H1 (cell line): Measurements from ENCODE around the gene YPEL2. TPM values are rescaled to one million over a fixed set of nuclear protein-coding genes. Genes with fewer than 3 reads are reported as not detected.

Experiments used
- CTCF ChIA-PET: fragments of 300-600 bp; sonication (Branson Sonifier 250); formaldehyde crosslinking; loops from one replicate; lab custom pipeline; 2021; ENCODE audit not compliant: partially characterized antibody; lab: Charles Lee
- POLR2A ChIA-PET: fragments of 300-600 bp; sonication (Branson Sonifier 250); formaldehyde crosslinking; loops from one replicate; lab custom pipeline; 2021; ENCODE audit warnings: inconsistent platforms; ENCODE audit not compliant: partially characterized antibody; lab: Charles Lee
- DNase-seq, 2 experiments: peaks; one replicate each; pipeline versions ENCODE4 v3.0.0 to v3.0.0-alpha.2; 2010 to 2022; ENCODE audit warnings: low spot score in 2 of 2, low read depth in 1 of 2, mixed read lengths in 1 of 2
- FAIRE-seq: peaks from 2 replicates; lab custom pipeline; 2011; peaks lifted over from hg19 to GRCh38; lab: Jason Lieb, UNC
- H2AFZ ChIP-seq: 2 replicates; pipeline ENCODE4 v1.8.1; 2012; ENCODE audit warnings: low read length, inconsistent platforms
- H2AK5ac ChIP-seq: 2 replicates; pipeline ENCODE4 v1.6.1; 2013; ENCODE audit warnings: low read depth, low read length
- H2BK120ac ChIP-seq: replicated peaks from 2 replicates; pipeline ENCODE3; 2013; ENCODE audit warnings: low read depth, low read length, inconsistent platforms
- H2BK12ac ChIP-seq: 2 replicates; pipeline ENCODE4 v1.6.1; 2013; ENCODE audit warnings: low read depth, low read length
- H2BK15ac ChIP-seq: 2 replicates; pipeline ENCODE4 v1.6.1; 2013; ENCODE audit warnings: low read length
- H2BK20ac ChIP-seq: 2 replicates; pipeline ENCODE4 v1.6.1; 2013; ENCODE audit warnings: low read length
- H2BK5ac ChIP-seq: 2 replicates; pipeline ENCODE4 v1.6.1; 2013; ENCODE audit warnings: low read depth, low read length
- H3K14ac ChIP-seq: 2 replicates; pipeline ENCODE4 v1.6.1; 2013; ENCODE audit warnings: inconsistent platforms; ENCODE audit not compliant: insufficient read length
- H3K18ac ChIP-seq: 2 replicates; pipeline ENCODE4 v1.6.1; 2013; ENCODE audit warnings: low read length; ENCODE audit errors: extremely low read depth
- H3K23ac ChIP-seq: 2 replicates; pipeline ENCODE4 v1.6.1; 2013; ENCODE audit warnings: inconsistent platforms; ENCODE audit not compliant: insufficient read length
- H3K23me2 ChIP-seq: 2 replicates; pipeline ENCODE4 v1.6.1; 2013; ENCODE audit warnings: low read depth, low read length
- H3K27ac ChIP-seq: 2 replicates; pipeline ENCODE4 v1.6.1; 2011; ENCODE audit warnings: low read depth, low read length, inconsistent platforms
- H3K27me3 ChIP-seq, 4 experiments: replicated peaks in 1 of 4; 1 replicate in 1 of 4; 2 replicates in 3 of 4; pipeline versions ENCODE4 v1.6.1 to v1.8.1; 2011 to 2013; ENCODE audit warnings: low read length in 3 of 4, mild to moderate bottlenecking in 3 of 4, inconsistent platforms in 2 of 4, mixed read lengths in 2 of 4, moderate library complexity in 1 of 4; ENCODE audit not compliant: control insufficient read depth in 3 of 4, insufficient read depth in 3 of 4; ENCODE audit errors: extremely low read depth in 1 of 4
- H3K36me3 ChIP-seq, 4 experiments: 2 replicates each; pipeline versions ENCODE4 v1.6.1 to v1.8.1; 2011 to 2013; ENCODE audit warnings: mild to moderate bottlenecking in 4 of 4, low read length in 3 of 4, moderate library complexity in 2 of 4, control low read depth in 1 of 4, inconsistent platforms in 1 of 4; ENCODE audit not compliant: insufficient read depth in 4 of 4, control insufficient read depth in 2 of 4
- H3K4ac ChIP-seq: replicated peaks from 2 replicates; pipeline ENCODE3; 2013; ENCODE audit warnings: low read length, low read depth, mixed read lengths, inconsistent platforms; ENCODE audit not compliant: insufficient read length
- H3K4me1 ChIP-seq, 4 experiments: replicated peaks in 1 of 4; 1 replicate in 1 of 4; 2 replicates in 3 of 4; pipeline versions ENCODE4 v1.6.1 to v1.8.1; 2011 to 2013; ENCODE audit warnings: low read length in 3 of 4, inconsistent platforms in 2 of 4, mixed read lengths in 1 of 4; ENCODE audit not compliant: insufficient read depth in 4 of 4, control insufficient read depth in 3 of 4
- H3K4me2 ChIP-seq, 2 experiments: 2 replicates each; pipeline versions ENCODE4 v1.6.1 to v1.8.1; 2011 to 2013; ENCODE audit warnings: low read depth in 2 of 2, low read length in 2 of 2, control low read depth in 1 of 2, inconsistent platforms in 1 of 2, mild to moderate bottlenecking in 1 of 2; ENCODE audit not compliant: insufficient read depth in 1 of 2
- H3K4me3 ChIP-seq, 4 experiments: fragments of 200-600, 300-600 bp in 1 of 4; sonication (generic), shearing (Covaris generic), sonication (Bioruptor Twin) in 1 of 4; 2 replicates each; pipeline versions ENCODE4 v1.5.1 to v1.8.1; 2011 to 2016; ENCODE audit warnings: low read length in 4 of 4, low read depth in 3 of 4, control low read depth in 2 of 4, inconsistent platforms in 2 of 4, mild to moderate bottlenecking in 2 of 4, mixed read lengths in 1 of 4, moderate library complexity in 1 of 4; ENCODE audit not compliant: insufficient read depth in 2 of 4; ENCODE audit errors: extremely low read depth in 1 of 4
- H3K56ac ChIP-seq: replicated peaks from 2 replicates; pipeline ENCODE3; 2013; ENCODE audit warnings: low read depth, mild to moderate bottlenecking, mixed read lengths, low read length, inconsistent platforms; ENCODE audit not compliant: insufficient read length
- H3K79me1 ChIP-seq: 2 replicates; pipeline ENCODE4 v1.6.1; 2013; ENCODE audit warnings: low read depth, low read length, control low read depth
- H3K79me2 ChIP-seq, 2 experiments: 2 replicates each; pipeline versions ENCODE4 v1.6.1 to v1.8.1; 2012 to 2013; ENCODE audit warnings: low read length in 2 of 2, mild to moderate bottlenecking in 2 of 2, inconsistent platforms in 1 of 2; ENCODE audit not compliant: insufficient read depth in 2 of 2, control insufficient read depth in 1 of 2
- H3K9ac ChIP-seq, 4 experiments: replicated peaks in 1 of 4; 1 replicate in 1 of 4; 2 replicates in 3 of 4; pipeline versions ENCODE4 v1.6.1 to v1.8.1; 2011 to 2013; ENCODE audit warnings: low read depth in 3 of 4, low read length in 3 of 4, control low read depth in 2 of 4, mild to moderate bottlenecking in 2 of 4, moderate library complexity in 2 of 4, inconsistent platforms in 1 of 4; ENCODE audit errors: extremely low read depth in 1 of 4
- H3K9me3 ChIP-seq, 2 experiments: 2 replicates each; pipeline versions ENCODE4 v1.6.1 to v1.8.1; 2012 to 2013; ENCODE audit warnings: mild to moderate bottlenecking in 2 of 2, moderate library complexity in 2 of 2, control low read depth in 1 of 2, inconsistent platforms in 1 of 2, low read depth in 1 of 2, low read length in 1 of 2, mixed read lengths in 1 of 2; ENCODE audit not compliant: insufficient read depth in 2 of 2
- H4K20me1 ChIP-seq, 2 experiments: replicated peaks in 1 of 2; 2 replicates each; pipeline versions ENCODE3 to v1.8.1; 2011 to 2013; ENCODE audit warnings: inconsistent platforms in 2 of 2, low read length in 2 of 2, mild to moderate bottlenecking in 1 of 2; ENCODE audit not compliant: insufficient read depth in 2 of 2, control insufficient read depth in 1 of 2
- H4K5ac ChIP-seq: 2 replicates; pipeline ENCODE4 v1.6.1; 2013; ENCODE audit warnings: low read length, low read depth, mixed read lengths, inconsistent platforms; ENCODE audit not compliant: insufficient read length
- H4K8ac ChIP-seq: 2 replicates; pipeline ENCODE4 v1.8.0; 2013; ENCODE audit warnings: mild to moderate bottlenecking, moderate library complexity, low read length, inconsistent platforms; ENCODE audit not compliant: insufficient read depth; ENCODE audit errors: extremely low read depth
- H4K91ac ChIP-seq: replicated peaks from 2 replicates; pipeline ENCODE3; 2013; ENCODE audit warnings: low read length, mixed read lengths, inconsistent platforms; ENCODE audit not compliant: insufficient read length
- CHD1 ChIP-seq: IDR thresholded peaks from 2 replicates; pipeline ENCODE4 v1.6.1; 2012; ENCODE audit warnings: low read depth, low read length, improper control_type of control experiment
- CREB1 ChIP-seq: IDR thresholded peaks from 2 replicates; pipeline ENCODE4 v1.6.1; 2012; ENCODE audit warnings: inconsistent platforms
- KDM4A ChIP-seq: IDR thresholded peaks from one replicate; pipeline ENCODE4 v1.7.1; 2012; ENCODE audit warnings: low read depth, mild to moderate bottlenecking, moderate library complexity, low read length, inconsistent platforms; ENCODE audit not compliant: severe bottlenecking
- RNF2 ChIP-seq: fragments of 200-900, 300-1000 bp; sonication (generic); IDR thresholded peaks from 2 replicates; pipeline ENCODE4 v1.7.1; 2016; ENCODE audit warnings: borderline replicate concordance, low read depth, mild to moderate bottlenecking, antibody characterized with exemption, low read length; ENCODE audit not compliant: poor library complexity, severe bottlenecking; ENCODE audit errors: missing control alignments
- SRF ChIP-seq: IDR thresholded peaks from 2 replicates; pipeline ENCODE4 v1.6.1; 2011; ENCODE audit warnings: mild to moderate bottlenecking, low read depth, low read length, moderate library complexity
- TAF1 ChIP-seq: IDR thresholded peaks from 2 replicates; pipeline ENCODE4 v1.6.1; 2011; ENCODE audit warnings: mild to moderate bottlenecking, low read depth, low read length
- YY1 ChIP-seq: IDR thresholded peaks from 2 replicates; pipeline ENCODE4 v1.6.1; 2011; ENCODE audit warnings: low read depth, mild to moderate bottlenecking, low read length
- WGBS, 2 experiments: shearing (Covaris generic) in 1 of 2; methylation state at CpG; one replicate each; pipeline versions ENCODE4 v1.1.6 to v1.1.7; 2013 to 2015; ENCODE audit warnings: low lambda C conversion rate in 2 of 2, mixed read lengths in 2 of 2, inconsistent platforms in 1 of 2, low coverage in 1 of 2, missing lambda C conversion rate in 1 of 2; ENCODE audit not compliant: insufficient replicate concordance in 2 of 2, insufficient coverage in 1 of 2, insufficient read length in 1 of 2; ENCODE audit errors: extremely low coverage in 1 of 2, missing lambda C conversion rate in 1 of 2; 5-methylcytosine and 5-hydroxymethylcytosine counted together
- polyA plus RNA-seq, 7 experiments: library from polyadenylated mRNA; depleted of rRNA in 3 of 7; stranded (reverse) in 5 of 7; unstranded in 2 of 7; fragments of >200 nt in 5 of 7; fragments of 200-250 nt in 2 of 7; gene quantifications; 1 replicate in 5 of 7; 2 replicates in 1 of 7; 4 replicates in 1 of 7; pipeline versions ENCODE4 v1.2.1 to v1.2.3, GENCODE V29; 2011 to 2013; ENCODE audit warnings: missing spikeins in 2 of 7, mixed read lengths in 2 of 7
- total RNA-seq: library from RNA; stranded (reverse); fragmentation: NEBNext Ultra II Directional; extraction: Animal tissue kit (Norgen Biotek cat#: 25700); gene quantifications from 2 replicates; pipeline ENCODE4 v1.2.1, GENCODE V29; 2021

Gene YPEL2
- total and polyA plus RNA-seq, 2 of the 8 experiments (the other 6 are each of a cell fraction or from before 2014, with no cell fraction given) = 1.6 to 3.5 TPM

- WGBS, 2 experiments = 87% methylated on average over 3 of the region's 3 CpGs; no CpG with 5 or more reads in 1 of the 2 experiments
Measured at GRCh38 chr17:59409336-59410048, 78.0 kb downstream of the YPEL2 start.

More at GRCh38 chr17:59409336-59410048, 78.0 kb downstream of the YPEL2 start:
- Histone ChIP-seq H3K9me3 (peaks cover 0 to 6% of the 10 kb centered on the region in 2 experiments; a peak in 1 of 4 replicates), H3K4me1 (no peaks in the 10 kb centered on the region), H3K56ac (no peak overlapping the region), H3K4me3 (no peak overlapping the region), H2AK5ac (no peak overlapping the region), H3K23ac (no peak overlapping the region), H3K4me2 (no peak overlapping the region), H3K79me1 (no peaks in the 10 kb centered on the region), H4K5ac (no peak overlapping the region), H3K27me3 (no peaks in the 10 kb centered on the region), H4K8ac (no peak overlapping the region), H2BK5ac (no peak overlapping the region), H4K20me1 (no peaks in the 10 kb centered on the region), H3K36me3 (no peaks in the 10 kb centered on the region), H2BK12ac (no peak overlapping the region), H3K79me2 (no peaks in the 10 kb centered on the region), H4K91ac (no peak overlapping the region), H3K9ac (no peak overlapping the region), H2BK15ac (no peak overlapping the region), H3K23me2 (no peaks in the 10 kb centered on the region), H3K27ac (no peak overlapping the region), H2BK120ac (no peak overlapping the region), H2BK20ac (no peak overlapping the region), H3K14ac (no peak overlapping the region), H2AFZ (no peak overlapping the region), H3K18ac (no peak overlapping the region), H3K4ac (no peak overlapping the region)
- FAIRE-seq (no peak), DNase-seq (no peak)
- ChIA-PET CTCF (interaction anchor here (0.7 kb wide), 1 partner anchor 14 kb away, joined by 3 read pairs; no protein-coding TSS in a partner anchor), POLR2A (no interaction called here)
- TF ChIP-seq CREB1 (no peak), KDM4A (no peak), YY1 (no peak), CHD1 (no peak), RNF2 (no peak), TAF1 (no peak), SRF (no peak)
